ENCODE results near the gene GOLIM4.

- TF ChIP-seq POLR2A (IDR thresholded peaks at IDR 0.05): no peak
- TF ChIP-seq, protein P1, sequence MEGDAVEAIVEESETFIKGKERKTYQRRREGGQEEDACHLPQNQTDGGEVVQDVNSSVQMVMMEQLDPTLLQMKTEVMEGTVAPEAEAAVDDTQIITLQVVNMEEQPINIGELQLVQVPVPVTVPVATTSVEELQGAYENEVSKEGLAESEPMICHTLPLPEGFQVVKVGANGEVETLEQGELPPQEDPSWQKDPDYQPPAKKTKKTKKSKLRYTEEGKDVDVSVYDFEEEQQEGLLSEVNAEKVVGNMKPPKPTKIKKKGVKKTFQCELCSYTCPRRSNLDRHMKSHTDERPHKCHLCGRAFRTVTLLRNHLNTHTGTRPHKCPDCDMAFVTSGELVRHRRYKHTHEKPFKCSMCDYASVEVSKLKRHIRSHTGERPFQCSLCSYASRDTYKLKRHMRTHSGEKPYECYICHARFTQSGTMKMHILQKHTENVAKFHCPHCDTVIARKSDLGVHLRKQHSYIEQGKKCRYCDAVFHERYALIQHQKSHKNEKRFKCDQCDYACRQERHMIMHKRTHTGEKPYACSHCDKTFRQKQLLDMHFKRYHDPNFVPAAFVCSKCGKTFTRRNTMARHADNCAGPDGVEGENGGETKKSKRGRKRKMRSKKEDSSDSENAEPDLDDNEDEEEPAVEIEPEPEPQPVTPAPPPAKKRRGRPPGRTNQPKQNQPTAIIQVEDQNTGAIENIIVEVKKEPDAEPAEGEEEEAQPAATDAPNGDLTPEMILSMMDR (IDR thresholded peaks at IDR 0.05): no peak
Measured at GRCh38 chr3:168083906-168084305, 11.8 kb downstream of the GOLIM4 start.
